B cell (primary cell): Measurements from ENCODE around the gene DYNC2I2. TPM values are rescaled to one million over a fixed set of nuclear protein-coding genes. Genes with fewer than 3 reads are reported as not detected.
"Not testable (repeated sequence)": the region's sequence is repeated elsewhere in the genome, so short reads cannot be mapped to it uniquely, and the experiment has no call there.

ENCODE experiments used
- ATAC-seq: fragments of 200-7000 bp; cut with Tn5 transposase; one replicate; pipeline ENCODE4 v1.10.0; 2021; ENCODE audit warnings: low read depth, mild to moderate bottlenecking, moderate number of reproducible peaks, moderate library complexity
- CTCF ChIA-PET: fragments of 350-600 bp; sonication (Branson Sonifier 250); formaldehyde crosslinking; loops from one replicate; lab custom pipeline; 2021; ENCODE audit warnings: antibody characterized with exemption, inconsistent platforms; lab: Charles Lee
- POLR2A ChIA-PET: fragments of 350-600 bp; sonication (Branson Sonifier 250); formaldehyde crosslinking; loops from one replicate; lab custom pipeline; 2021; ENCODE audit warnings: antibody characterized with exemption; lab: Charles Lee
- DNase-seq: peaks from one replicate; pipeline ENCODE4 v3.0.0; 2013
- H2AFZ ChIP-seq: 2 replicates; pipeline ENCODE4 v1.6.1; 2012; ENCODE audit warnings: mild to moderate bottlenecking, low read depth, low read length; ENCODE audit not compliant: insufficient read depth, poor library complexity, severe bottlenecking
- H3K27ac ChIP-seq, 2 donors: 1 replicate in 1 of 2; 2 replicates in 1 of 2; pipeline ENCODE4 v1.5.1; 2012 to 2013; ENCODE audit warnings: low read length in 2 of 2, mild to moderate bottlenecking in 2 of 2, moderate library complexity in 1 of 2
- H3K27me3 ChIP-seq, 4 experiments: fragments of 200-600 bp in 1 of 4; sonication (generic) in 1 of 4; replicated peaks in 1 of 4; 1 replicate in 2 of 4; 2 replicates in 2 of 4; pipeline versions ENCODE4 v1.6.1 to v1.7.0; 2013 to 2016; ENCODE audit warnings: low read length in 3 of 4, mild to moderate bottlenecking in 2 of 4, mixed read lengths in 1 of 4, moderate library complexity in 1 of 4; ENCODE audit not compliant: insufficient read depth in 4 of 4, control insufficient read depth in 3 of 4; ENCODE audit errors: control extremely low read depth in 1 of 4
- H3K36me3 ChIP-seq, 2 experiments: replicated peaks in 1 of 2; 1 replicate in 1 of 2; 2 replicates in 1 of 2; pipeline versions ENCODE4 v1.6.1 to v1.7.1; 2013; ENCODE audit warnings: low read length in 1 of 2; ENCODE audit not compliant: insufficient read depth in 2 of 2, control insufficient read depth in 1 of 2; ENCODE audit errors: control extremely low read depth in 1 of 2, extremely low read depth in 1 of 2
- H3K4me1 ChIP-seq, 2 donors: fragments of 200-600 bp in 1 of 2; sonication (generic) in 1 of 2; 1 replicate in 1 of 2; 2 replicates in 1 of 2; pipeline versions ENCODE4 v1.5.1 to v1.6.1; 2013 to 2017; ENCODE audit warnings: low read length in 2 of 2; ENCODE audit not compliant: control insufficient read depth in 2 of 2, insufficient read depth in 2 of 2
- H3K4me2 ChIP-seq: replicated peaks from 2 replicates; pipeline ENCODE3; 2012; ENCODE audit warnings: mild to moderate bottlenecking, low read depth, low read length; ENCODE audit not compliant: poor library complexity, severe bottlenecking
- H3K4me3 ChIP-seq, 5 experiments: fragments of 200-600 bp in 1 of 5; sonication (generic) in 1 of 5; 1 replicate in 3 of 5; 2 replicates in 2 of 5; pipeline versions ENCODE4 v1.5.1 to v1.7.0; 2011 to 2016; ENCODE audit warnings: low read length in 4 of 5, mild to moderate bottlenecking in 4 of 5, low read depth in 2 of 5, control low read depth in 1 of 5, moderate library complexity in 1 of 5; ENCODE audit not compliant: insufficient read depth in 1 of 5; ENCODE audit errors: control extremely low read depth in 1 of 5, extremely low read depth in 1 of 5
- H3K79me2 ChIP-seq: fragments of 200-600 bp; sonication (generic); one replicate; pipeline ENCODE4 v1.6.0; 2016; ENCODE audit warnings: low read length; ENCODE audit not compliant: control insufficient read depth, insufficient read depth
- H3K9ac ChIP-seq: fragments of 200-600 bp; sonication (generic); 2 replicates; pipeline ENCODE4 v1.6.1; 2017; ENCODE audit warnings: mild to moderate bottlenecking, low read length, moderate library complexity
- H3K9me3 ChIP-seq, 3 donors: one replicate each; pipeline versions ENCODE4 v1.6.1 to v1.7.1; 2013; ENCODE audit warnings: low read length in 2 of 3; ENCODE audit not compliant: control insufficient read depth in 2 of 3, insufficient read depth in 1 of 3; ENCODE audit errors: control extremely low read depth in 1 of 3
- H4K20me1 ChIP-seq: 2 replicates; pipeline ENCODE4 v1.6.0; 2012; ENCODE audit warnings: mild to moderate bottlenecking, low read length; ENCODE audit not compliant: insufficient read depth, control insufficient read depth, poor library complexity, severe bottlenecking
- H3K27ac Mint-ChIP-seq: one replicate; pipeline ENCODE4 v1.8.0; 2021; ENCODE audit warnings: mixed read lengths
- H3K27me3 Mint-ChIP-seq: one replicate; pipeline ENCODE4 v1.8.0; 2021; ENCODE audit warnings: mixed read lengths
- H3K4me1 Mint-ChIP-seq: one replicate; pipeline ENCODE4 v1.8.0; 2021; ENCODE audit warnings: mixed read lengths
- H3K4me3 Mint-ChIP-seq: one replicate; pipeline ENCODE4 v1.8.0; 2021; ENCODE audit warnings: mixed read lengths
- H3K9me3 Mint-ChIP-seq: one replicate; pipeline ENCODE4 v1.8.0; 2022; ENCODE audit warnings: mixed read lengths; ENCODE audit not compliant: insufficient read depth
- CTCF ChIP-seq: fragments of 200-600 bp; IDR thresholded peaks from one replicate; pipeline ENCODE4 v1.8.0; 2022; ENCODE audit warnings: antibody characterized with exemption, mild to moderate bottlenecking
- EZH2 ChIP-seq: IDR thresholded peaks from 2 replicates; pipeline ENCODE4 v1.6.1; 2012; ENCODE audit warnings: borderline replicate concordance, low read depth, mild to moderate bottlenecking, moderate library complexity, low read length; ENCODE audit not compliant: insufficient read depth, poor library complexity, severe bottlenecking
- WGBS: methylation state at CpG from one replicate; pipeline ENCODE4 v1.1.5; 2013; ENCODE audit warnings: missing lambda C conversion rate; ENCODE audit not compliant: insufficient coverage; 5-methylcytosine and 5-hydroxymethylcytosine counted together
- intact Hi-C: fragments of 100-400 bp; cut with micrococcal nuclease; formaldehyde crosslinking; loops from one replicate; pipeline ENCODE4 v1.10.0; 2022
- polyA plus RNA-seq: library from polyadenylated mRNA; depleted of rRNA; stranded (reverse); fragments of >200 nt; gene quantifications from 2 replicates; pipeline ENCODE4 v1.2.3, GENCODE V29; 2012
- total RNA-seq, 2 donors: library from RNA; stranded (reverse); fragments of 120-200 nt in 1 of 2; gene quantifications; 1 replicate in 1 of 2; 2 replicates in 1 of 2; pipeline versions ENCODE4 v1.2.3 to v1.2.4, GENCODE V29; 2013 to 2022

The DYNC2I2 gene
- total and polyA plus RNA-seq, 2 donors (not counting 1 experiment from before 2014, with no cell fraction given) = 76.6 to 109 TPM

- Histone ChIP-seq H3K9ac (no peak overlapping the region), H2AFZ (no peak overlapping the region), H3K4me1 (peaks cover 9 to 17% of the 10 kb centered on the region in 2 donors), H3K79me2 (no peaks in the 10 kb centered on the region), H4K20me1 (no peaks in the 10 kb centered on the region), H3K27me3 (no peaks in the 10 kb centered on the region), H3K4me2 (no peak overlapping the region), H3K36me3 (peaks cover 1 to 6% of the 10 kb centered on the region in 2 experiments), H3K27ac (no peak overlapping the region), H3K9me3 (no peaks in the 10 kb centered on the region), H3K4me3 (no peak overlapping the region)
- Mint-ChIP-seq H3K4me3 (peak overlapping the region; percentile 61), H3K27me3 (no peaks in the 10 kb centered on the region), H3K27ac (no peak overlapping the region), H3K4me1 (peaks cover 10% of the 10 kb centered on the region), H3K9me3 (no peaks in the 10 kb centered on the region)
- intact Hi-C loops = loop anchor here (5.0 kb wide), 1 partner anchor 44 kb away; the partner anchor contains the start of gene DYNC2I2
- TF ChIP-seq EZH2 = no peak
- no peak for TF ChIP-seq CTCF
- POLR2A ChIA-PET = interaction anchor here (0.9 kb wide), 1 partner anchor 11 kb away, joined by 5 read pairs; no protein-coding TSS in a partner anchor
- WGBS = 84% methylated on average over 7 of the region's 10 CpGs
- CTCF ChIA-PET = interaction anchor here (0.8 to 1.4 kb wide), 6 partner anchors 9 to 46 kb away, joined by 3 to 13 read pairs (median 5); partner anchors contain the start of gene ZDHHC12
- ATAC-seq (no peak), DNase-seq (no peak)
These were observed 44.7 kb upstream of the DYNC2I2 start for GRCh38 chr9:128701227-128701854.

GRCh38 chr9:128699096-128699795 lies 42.6 kb upstream of the DYNC2I2 start:
- H3K27me3 Mint-ChIP-seq, H3K4me3 ChIP-seq, H3K27ac ChIP-seq, DNase-seq, intact Hi-C loops, H3K79me2 ChIP-seq, H3K27me3 ChIP-seq, H3K9me3 Mint-ChIP-seq, H3K27ac Mint-ChIP-seq, H3K9me3 ChIP-seq, H3K9ac ChIP-seq, H3K4me2 ChIP-seq, H4K20me1 ChIP-seq, H2AFZ ChIP-seq, ATAC-seq, H3K4me1 Mint-ChIP-seq, H3K4me3 Mint-ChIP-seq: not testable (repeated sequence)
- Histone ChIP-seq H3K36me3 (peaks cover 3 to 17% of the 10 kb centered on the region in 2 experiments), H3K4me1 (peaks cover 9 to 17% of the 10 kb centered on the region in 2 donors)
- CTCF ChIA-PET = interaction anchor here (1.3 to 1.5 kb wide), 2 partner anchors 8 to 19 kb away, joined by 3 to 5 read pairs; no protein-coding TSS in a partner anchor
- 95% methylated on average over 10 of the region's 30 CpGs for WGBS
- POLR2A ChIA-PET = interaction anchor here (0.9 to 1.8 kb wide), 3 partner anchors 9 to 1856 kb away, joined by 3 to 6 read pairs (median 3); partner anchors contain the start of genes DOLK and NUP188
